BE2C (cell line): ENCODE results near the gene ZIC2.

Experiments used
- DNase-seq: peaks from one replicate; pipeline ENCODE4 v3.0.0-alpha.2; 2020
- H3K27me3 ChIP-seq: fragments of 250-450 bp; sonication (Bioruptor Pico); 2 replicates; pipeline ENCODE4 v1.5.1; 2020; ENCODE audit warnings: mild to moderate bottlenecking
- H3K36me3 ChIP-seq: fragments of 250-450 bp; sonication (Bioruptor Pico); 2 replicates; pipeline ENCODE4 v1.5.1; 2020; ENCODE audit warnings: mild to moderate bottlenecking
- H3K4me1 ChIP-seq: fragments of 250-450 bp; sonication (Bioruptor Pico); 2 replicates; pipeline ENCODE4 v1.5.1; 2020
- H3K4me3 ChIP-seq: 2 replicates; pipeline ENCODE4 v1.5.1; 2011; ENCODE audit warnings: low read depth, low read length
- H3K9me3 ChIP-seq: fragments of 250-450 bp; sonication (Bioruptor Pico); 2 replicates; pipeline ENCODE4 v1.5.1; 2020
- TF ChIP-seq, protein P1 (sequence below): IDR thresholded peaks from 2 replicates; pipeline ENCODE4 v1.5.1; 2012; ENCODE audit warnings: mild to moderate bottlenecking, low read depth, low read length

The ZIC2 gene

GRCh38 chr13:99974939-99975561, 6.5 kb upstream of the ZIC2 start:
- Histone ChIP-seq H3K9me3 (no peaks in the 10 kb centered on the region; the same call in 1 of the 2 replicates), H3K27me3 (peaks cover 100% of the 10 kb centered on the region), H3K4me1 (no peaks in the 10 kb centered on the region), H3K4me3 (no peak overlapping the region), H3K36me3 (no peaks in the 10 kb centered on the region)
- DNase-seq = no peak
- TF ChIP-seq, protein P1, sequence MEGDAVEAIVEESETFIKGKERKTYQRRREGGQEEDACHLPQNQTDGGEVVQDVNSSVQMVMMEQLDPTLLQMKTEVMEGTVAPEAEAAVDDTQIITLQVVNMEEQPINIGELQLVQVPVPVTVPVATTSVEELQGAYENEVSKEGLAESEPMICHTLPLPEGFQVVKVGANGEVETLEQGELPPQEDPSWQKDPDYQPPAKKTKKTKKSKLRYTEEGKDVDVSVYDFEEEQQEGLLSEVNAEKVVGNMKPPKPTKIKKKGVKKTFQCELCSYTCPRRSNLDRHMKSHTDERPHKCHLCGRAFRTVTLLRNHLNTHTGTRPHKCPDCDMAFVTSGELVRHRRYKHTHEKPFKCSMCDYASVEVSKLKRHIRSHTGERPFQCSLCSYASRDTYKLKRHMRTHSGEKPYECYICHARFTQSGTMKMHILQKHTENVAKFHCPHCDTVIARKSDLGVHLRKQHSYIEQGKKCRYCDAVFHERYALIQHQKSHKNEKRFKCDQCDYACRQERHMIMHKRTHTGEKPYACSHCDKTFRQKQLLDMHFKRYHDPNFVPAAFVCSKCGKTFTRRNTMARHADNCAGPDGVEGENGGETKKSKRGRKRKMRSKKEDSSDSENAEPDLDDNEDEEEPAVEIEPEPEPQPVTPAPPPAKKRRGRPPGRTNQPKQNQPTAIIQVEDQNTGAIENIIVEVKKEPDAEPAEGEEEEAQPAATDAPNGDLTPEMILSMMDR = no peak

- no peak overlapping the region for H3K4me3 ChIP-seq
- TF ChIP-seq, protein P1 = no peak
- no peaks in the 10 kb centered on the region for H3K4me1 ChIP-seq
- no peaks in the 10 kb centered on the region; the same call in 1 of the 2 replicates for H3K9me3 ChIP-seq
- no peaks in the 10 kb centered on the region for H3K36me3 ChIP-seq
- no peak for DNase-seq
- H3K27me3 ChIP-seq = peaks cover 98% of the 10 kb centered on the region
These were observed 6.0 kb upstream of the ZIC2 start for GRCh38 chr13:99975626-99976025.

DNA sequence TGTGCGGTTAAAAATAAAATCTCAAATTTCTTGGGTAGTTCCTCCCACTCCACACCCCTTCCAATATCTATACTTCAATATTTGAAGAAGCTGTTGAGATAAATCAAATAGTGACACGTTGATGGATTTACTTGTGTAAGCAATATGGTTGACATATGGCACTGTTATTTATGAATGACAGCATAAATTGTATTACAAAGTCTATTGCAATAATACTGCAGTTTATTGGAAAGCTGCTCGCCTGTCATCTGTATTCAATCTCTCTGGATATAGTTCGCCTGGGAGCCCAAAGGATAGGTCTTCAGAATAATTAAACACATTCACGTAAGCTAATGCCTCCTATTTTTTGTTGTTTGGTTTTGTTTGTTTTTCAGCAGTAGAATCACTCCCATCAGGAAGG, 5.0 kb upstream of the ZIC2 start:
- Histone ChIP-seq H3K36me3 (no peaks in the 10 kb centered on the region), H3K4me1 (no peaks in the 10 kb centered on the region), H3K4me3 (no peak overlapping the region), H3K9me3 (no peaks in the 10 kb centered on the region; the same call in 1 of the 2 replicates), H3K27me3 (peaks cover 94% of the 10 kb centered on the region)
- TF ChIP-seq, protein P1 = no peak
- no peak for DNase-seq

DNA sequence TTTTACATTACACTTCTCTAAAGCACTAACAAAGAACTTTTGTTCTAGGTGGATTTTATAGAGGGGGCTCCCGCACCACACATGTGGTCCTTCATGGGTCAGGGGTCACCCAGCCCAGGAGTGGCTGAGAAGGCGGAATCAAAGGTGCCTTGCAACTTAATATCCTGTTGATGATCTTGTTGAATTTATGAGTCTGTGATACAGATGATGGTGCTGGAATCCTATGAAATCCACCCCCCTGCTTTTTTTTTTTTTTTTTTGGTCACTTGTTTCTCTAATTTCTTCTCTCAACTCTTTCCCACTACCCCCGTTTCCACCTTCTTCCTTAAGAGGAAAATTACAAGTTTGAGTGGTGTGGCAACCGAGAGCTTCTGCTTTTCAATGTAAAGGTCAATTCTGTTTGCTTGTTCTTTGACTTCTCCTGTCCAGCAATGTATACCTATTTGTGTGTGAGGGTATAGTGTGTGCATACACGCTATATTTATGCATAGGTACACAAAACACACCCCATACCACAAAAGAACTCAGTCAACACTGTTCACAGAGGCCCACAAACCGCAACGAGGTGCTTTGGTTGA, 4.2 kb upstream of the ZIC2 start:
- DNase-seq = no peak
- TF ChIP-seq, protein P1 = no peak
- Histone ChIP-seq H3K4me1 (no peaks in the 10 kb centered on the region), H3K27me3 (peaks cover 94% of the 10 kb centered on the region), H3K9me3 (no peaks in the 10 kb centered on the region; the same call in 1 of the 2 replicates), H3K36me3 (no peaks in the 10 kb centered on the region), H3K4me3 (no peak overlapping the region)

DNA sequence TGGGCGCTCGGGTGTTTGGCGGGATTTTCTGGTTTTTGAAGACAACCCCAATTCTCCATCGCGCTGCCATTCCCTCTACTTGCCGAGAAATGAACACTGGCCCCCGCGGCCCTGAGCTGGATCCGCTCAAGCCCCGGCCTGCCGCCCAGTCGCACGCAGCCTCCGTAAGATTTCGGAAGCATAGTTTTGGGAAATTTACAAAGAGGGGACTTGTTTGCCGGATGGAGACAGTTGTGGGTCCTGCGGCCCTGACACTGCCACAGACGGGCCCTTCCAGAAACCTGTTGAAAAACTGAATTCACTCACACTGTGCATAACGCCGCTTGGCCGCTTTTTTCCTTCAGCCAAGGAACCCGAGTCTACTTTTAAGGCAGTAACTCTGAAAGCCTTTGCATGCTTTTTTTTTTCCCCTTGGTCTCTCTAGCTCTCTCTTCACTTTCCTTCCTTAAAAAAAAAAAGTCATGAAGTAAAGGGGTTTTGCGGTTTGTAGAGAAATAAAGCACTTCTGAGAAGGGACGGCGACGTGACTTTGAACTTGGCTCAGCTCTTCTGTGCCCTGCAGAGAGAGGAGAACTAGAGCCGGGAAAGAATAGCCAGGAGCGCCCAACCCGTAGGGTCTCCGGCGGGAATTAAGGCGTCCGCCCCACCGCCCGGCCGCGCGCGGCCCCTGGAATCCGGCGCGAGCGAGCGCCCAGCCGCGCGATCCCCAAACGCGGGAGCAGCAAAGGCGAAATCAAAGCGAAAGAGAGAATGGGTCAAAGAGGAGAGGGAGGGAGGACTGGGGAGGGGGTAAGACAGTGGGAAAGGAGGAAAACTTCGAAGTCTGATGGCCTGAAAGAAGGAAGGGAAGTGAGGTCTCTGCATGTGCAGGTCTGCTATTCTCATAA, 3.4 kb upstream of the ZIC2 start:
- Histone ChIP-seq H3K4me3 (no peak overlapping the region), H3K27me3 (peaks cover 94% of the 10 kb centered on the region), H3K4me1 (no peaks in the 10 kb centered on the region), H3K36me3 (no peaks in the 10 kb centered on the region), H3K9me3 (no peaks in the 10 kb centered on the region; the same call in 1 of the 2 replicates)
- no peak for DNase-seq
- TF ChIP-seq, protein P1 = no peak
